Activated T-cell treated with anti-CD3 and anti-CD28 coated beads, Interleukin-2, amount 50 U/mL, for 48 hours (primary cell): ENCODE measurements around the gene PPFIBP1.
"Not testable (repeated sequence)": the region's sequence is repeated elsewhere in the genome, so short reads cannot be mapped to it uniquely, and the experiment has no call there.

Experiments used
- DNase-seq, 2 experiments: peaks; one replicate each; pipeline ENCODE4 v3.0.0-alpha.2; 2020

PPFIBP1 gene

DNA sequence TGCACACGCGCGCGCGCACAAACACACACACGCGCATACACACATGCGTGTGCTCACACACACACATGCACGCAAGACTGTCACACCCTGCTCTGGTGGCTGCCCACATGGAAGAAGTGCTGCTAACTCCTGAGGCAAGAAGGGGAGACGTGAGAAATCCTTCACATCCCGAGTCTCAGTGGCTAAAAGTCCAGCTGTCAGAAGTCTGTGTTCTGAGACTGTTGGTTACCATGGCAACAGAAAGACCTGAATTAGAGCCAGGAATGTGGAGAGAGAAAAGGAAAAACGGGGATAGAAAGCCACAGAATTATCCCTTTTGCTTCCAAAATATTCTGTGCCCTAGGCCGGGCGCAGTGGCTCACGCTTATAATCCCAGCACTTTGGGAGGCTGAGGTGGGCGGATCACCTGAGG lies 71.2 kb downstream of the PPFIBP1 start:
- DNase-seq = no peak

DNA sequence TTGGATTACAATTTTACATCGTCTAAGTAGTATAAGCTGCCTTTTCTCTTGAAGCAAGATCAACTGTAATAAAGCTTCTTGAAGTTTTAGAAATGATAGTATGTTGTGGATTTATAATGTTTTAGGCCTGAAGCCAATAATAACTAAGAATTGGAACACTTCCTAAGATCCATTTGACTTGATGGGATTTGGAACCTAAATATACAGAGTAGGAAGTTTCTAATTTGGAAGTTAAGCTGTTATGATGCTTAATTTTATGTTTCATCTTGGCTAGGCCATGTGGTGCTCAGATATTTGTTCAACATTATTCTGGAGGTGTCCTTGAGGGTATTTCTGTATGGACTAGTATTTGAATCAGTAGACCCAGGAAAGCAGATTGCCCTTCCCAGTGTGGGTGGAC lies 74.9 kb downstream of the PPFIBP1 start:
- not testable (repeated sequence) for DNase-seq

DNA sequence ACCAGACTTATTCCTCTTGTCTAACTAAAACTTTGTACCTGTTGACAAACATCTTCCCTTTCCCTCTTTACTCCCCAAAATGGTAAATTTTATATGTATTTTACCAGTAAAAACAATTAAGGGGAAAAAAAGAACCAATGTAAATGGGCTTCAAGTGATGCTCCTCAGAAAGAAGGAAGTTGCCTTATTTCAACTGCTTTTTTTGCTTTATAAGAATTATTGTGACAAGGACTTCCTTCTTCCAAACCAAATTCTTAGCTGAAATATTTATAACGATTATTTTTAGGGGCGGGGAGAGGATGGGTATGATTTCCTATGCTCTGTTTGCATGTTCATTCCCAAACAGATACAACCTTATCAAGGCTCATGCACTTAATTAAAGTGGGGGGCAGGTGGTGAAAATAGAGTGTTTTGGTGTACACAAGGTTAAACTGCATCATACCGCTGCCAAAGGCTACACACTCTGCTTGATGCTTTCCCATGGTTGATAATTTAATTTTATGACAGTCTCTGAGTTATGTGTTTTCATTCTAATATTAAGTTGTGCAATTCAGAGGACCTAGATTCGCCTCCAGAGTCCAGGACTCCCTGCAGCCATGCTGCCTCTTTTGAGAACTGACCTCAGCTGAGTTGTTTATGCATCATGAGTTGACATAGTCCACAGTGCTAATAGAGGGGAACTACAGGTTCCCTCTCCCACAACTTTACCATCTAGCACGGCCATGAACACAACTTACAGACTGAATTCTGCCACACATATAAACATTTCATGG lies 77.2 kb downstream of the PPFIBP1 start:
- not testable (repeated sequence) for DNase-seq

DNA sequence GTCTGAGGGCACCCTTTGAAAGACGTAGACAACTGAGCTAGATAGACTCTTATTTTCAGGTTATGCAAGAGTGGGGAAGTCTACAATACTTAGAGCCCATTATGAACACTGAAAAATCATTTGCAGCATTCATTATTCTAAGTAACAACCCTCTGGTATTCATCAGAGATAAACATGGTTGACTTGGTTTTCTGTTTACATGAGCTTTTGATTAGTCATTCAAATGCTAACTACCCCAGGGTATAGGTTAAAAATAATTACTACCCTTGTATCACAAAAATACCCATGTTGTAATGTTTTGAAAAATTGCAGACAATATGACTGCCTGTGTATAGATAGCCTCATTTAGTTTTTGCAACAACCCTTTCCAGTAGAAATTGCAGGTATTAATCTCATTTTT lies 78.5 kb downstream of the PPFIBP1 start:
- no peak for DNase-seq

DNA sequence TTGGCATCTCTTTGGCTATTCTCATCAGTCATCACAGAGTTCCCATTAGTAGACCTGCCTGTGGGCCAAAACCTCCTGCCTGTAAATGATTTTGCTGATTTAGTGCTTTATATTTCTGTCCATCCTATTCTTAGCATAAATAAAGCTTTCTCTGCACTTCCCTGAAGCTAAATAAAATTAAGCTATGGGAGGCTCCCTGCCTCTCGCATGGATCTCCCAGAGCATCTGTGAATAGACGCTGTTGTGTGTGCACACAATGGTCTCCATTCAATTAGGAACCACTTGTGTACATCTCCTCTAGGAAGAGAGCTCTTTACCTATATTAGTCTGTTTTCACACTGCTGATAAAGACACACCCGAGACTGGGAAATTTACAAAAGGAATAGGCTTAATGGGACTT lies 80.4 kb downstream of the PPFIBP1 start:
- no peak for DNase-seq

DNA sequence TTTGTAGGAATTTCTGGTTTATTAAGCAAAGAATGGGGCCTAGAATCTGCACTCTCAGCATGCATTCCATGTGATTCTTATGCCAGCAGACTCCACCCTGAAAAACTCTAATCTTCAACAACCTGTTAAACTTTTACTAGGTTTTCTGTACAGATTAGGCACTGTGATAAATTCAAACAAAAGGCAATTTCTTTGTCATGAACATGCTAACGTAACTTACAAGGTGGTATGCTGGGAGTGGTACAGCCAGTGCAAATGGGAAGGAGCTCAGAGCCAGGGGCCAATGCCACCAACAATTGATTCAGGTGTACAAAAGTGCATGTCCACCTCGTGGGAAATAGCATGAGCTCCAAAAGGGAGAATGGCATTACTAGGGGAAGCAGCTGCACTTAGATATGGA lies 83.0 kb downstream of the PPFIBP1 start:
- no peak for DNase-seq

DNA sequence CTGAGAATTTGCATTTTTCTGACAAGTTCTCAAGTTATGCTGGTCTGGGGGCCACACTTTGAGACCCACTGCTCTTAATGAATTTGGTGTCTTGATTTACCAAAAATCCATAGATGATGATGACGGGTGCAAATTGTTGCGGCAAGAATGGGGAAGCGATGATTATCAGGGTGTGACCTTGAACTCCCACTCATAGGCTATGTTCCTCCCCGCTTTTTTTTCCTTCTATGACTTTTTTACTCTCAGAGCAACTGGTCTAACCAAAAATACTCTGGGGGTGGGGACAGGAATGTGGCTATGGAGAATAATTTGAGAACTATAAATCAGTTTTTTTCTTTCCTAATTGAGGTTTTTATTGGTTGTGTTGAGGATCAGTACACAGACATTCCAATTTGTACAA lies 83.6 kb downstream of the PPFIBP1 start:
- no peak for DNase-seq

DNA sequence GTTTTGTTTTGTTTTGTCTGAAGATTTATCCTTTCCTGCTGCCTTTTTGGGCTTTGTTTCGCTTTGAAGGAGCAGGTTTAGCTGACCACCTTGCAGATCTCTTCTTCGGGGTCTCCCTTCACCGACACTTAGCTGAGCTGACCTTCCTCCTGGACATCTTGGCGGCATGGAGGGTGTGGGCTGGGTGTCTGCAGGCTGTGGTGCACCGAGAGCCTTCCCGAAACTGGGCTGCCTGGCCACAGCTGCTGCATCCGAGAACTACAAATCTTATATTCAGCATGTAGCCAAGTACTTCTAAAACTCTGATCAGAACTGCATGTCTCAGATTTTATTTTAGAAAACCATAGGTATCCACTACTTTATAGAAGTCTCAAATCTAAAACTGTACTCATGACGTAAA lies 84.9 kb downstream of the PPFIBP1 start:
- DNase-seq = no peak

DNA sequence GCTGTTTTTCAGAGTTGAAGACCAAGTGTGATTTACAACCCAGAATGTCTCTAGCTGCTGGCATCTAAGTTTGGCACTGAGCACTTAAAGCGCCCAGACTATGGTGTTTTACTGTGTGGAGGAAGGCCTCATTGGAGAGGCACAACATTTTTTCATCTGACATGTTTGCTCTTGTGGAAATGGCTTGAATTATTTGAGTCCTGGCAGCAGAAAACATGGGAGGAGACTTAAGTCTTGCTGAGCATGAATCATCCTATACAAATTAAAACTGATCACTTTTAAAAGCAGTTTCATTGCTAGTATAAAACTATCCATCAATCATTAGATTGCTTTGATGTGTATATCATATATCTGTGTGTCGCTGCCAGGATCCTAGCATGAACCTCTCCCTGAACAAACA lies 86.4 kb downstream of the PPFIBP1 start:
- DNase-seq = no peak

DNA sequence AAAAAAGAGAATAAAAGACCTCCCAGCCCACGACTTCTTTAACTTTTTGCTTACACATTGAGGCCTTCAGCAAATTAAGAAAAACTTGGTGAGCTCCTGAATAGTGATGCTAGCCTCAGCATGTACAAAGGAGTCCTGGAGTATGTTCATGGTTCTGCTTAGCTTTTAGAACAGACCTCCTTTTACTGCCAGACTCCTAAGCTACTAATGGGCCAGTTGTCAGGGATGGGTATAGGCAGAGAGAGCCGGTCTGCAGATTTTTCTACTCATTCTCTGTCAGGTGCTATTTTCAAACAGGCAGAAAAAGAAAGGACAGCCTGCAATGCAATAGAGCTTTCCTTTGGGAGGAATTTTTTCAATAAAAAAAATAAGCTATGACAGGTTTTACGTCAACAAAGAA lies 90.4 kb downstream of the PPFIBP1 start:
- DNase-seq = no peak

DNA sequence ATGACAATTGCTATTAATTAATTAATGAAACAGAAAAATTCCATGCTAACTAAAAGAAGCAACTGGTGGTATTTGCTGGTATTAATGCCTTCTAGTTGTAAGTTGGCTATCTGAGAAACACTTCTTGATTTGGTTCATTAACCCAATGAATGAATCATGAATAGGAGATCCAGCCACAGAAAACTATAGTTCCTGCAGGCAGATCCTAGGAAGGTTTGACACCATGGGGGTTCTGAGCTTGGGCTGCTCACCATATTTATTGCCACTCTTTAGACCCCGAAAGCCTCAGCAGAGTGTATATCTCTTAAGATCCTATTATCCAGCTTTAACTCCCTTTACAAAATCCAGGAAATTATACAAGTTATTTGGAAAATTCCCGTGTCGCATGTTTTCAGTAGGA lies 90.9 kb downstream of the PPFIBP1 start:
- no peak for DNase-seq

DNA sequence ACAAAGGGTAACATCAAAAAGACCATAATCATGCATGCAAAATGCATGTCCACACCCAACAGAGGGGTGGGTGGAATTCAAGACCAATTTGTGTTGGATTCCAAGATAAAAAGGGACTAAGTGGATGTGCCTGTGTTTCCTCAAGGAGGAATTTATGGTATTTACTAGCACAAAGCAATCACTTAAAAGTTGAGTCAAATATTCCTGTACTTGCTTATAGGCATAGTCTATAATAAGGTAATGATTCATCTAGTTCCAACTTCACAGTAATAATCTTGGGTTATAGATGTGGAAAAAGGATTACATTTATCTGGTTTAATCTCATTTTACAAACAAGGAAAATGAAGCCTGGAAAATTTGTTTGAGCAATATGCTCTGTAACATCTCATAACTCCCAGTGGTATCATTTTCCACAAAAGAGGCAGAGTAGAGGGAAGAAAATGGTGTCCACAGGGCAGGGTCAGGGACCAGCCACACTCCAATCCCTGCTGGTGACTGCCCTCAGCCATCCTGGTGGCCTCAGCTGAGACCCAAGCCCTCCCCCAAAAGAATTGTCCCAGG lies 91.4 kb downstream of the PPFIBP1 start:
- no peak for DNase-seq

DNA sequence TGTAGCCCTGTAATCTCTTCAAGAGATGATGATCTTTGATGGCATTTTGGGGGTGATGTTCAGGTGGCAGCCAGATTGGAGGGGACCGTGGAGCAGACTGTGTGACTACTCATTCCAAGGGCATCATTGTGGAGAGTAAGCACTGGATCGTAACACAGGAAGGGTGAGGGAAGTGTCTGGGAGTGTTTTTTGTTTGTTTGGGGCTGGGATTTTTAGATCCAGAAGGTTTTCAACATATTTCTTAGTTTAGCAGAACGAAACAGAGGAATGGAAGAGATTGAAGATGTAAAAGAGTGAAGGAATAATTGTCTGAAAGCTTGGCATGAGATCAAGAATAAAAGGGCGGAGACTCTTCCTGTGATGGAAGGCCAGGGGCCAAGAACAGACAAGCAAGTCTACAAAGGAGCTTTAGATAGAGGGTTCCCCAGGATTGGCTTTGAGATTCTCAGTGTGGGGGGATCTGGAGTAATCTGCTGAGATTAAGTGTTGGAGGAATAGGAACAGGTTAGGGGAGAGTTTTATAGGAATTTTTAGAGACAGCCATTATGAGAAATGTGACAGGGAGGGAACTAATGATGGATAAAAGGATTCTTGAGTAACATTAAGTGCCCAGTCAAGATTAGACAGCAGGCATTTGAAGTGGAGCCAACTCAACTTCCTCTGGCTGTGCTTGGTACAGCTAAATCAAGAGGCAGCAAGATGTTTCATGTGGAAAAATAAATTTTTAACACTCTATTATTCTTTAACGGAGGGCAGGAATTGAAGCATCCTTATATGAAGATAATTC lies 92.5 kb downstream of the PPFIBP1 start:
- DNase-seq = no peak

DNA sequence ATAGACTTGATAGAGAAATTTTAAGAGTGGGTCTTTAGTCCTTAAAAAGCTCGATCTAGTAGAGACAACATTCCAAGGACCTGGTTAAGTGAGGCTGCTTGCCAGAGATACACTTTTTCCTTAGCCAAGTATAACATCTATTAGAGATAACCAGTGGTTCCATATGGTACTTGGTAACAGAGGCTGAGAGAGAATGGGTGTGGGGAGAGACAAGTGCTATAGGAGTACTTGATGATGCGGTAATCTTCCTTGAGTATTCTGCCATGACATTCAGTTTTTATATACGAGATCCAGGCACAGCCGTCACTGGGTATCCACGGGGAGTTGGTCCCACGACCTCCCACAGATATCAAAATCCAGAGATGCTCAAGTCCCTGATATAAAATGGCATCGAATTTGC lies 94.8 kb downstream of the PPFIBP1 start:
- no peak for DNase-seq

DNA sequence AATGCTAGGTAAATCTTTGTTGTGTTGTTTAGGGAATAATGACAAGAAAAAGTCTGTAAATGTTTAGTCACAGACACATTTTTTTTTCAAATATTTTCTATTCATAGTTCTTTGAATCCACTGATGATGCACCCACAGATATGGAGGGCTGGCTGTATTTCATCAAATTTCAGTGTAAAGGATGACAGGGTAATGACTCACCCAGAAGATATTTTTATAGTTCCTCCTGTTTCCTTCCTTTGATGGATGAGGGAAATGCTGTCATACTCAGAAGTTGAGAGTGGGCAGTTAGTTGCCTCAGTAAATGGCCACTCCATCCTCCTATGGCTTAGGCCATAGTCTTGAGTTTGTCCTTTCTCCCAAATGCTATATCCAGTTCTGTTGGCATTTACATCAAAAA lies 95.3 kb downstream of the PPFIBP1 start:
- DNase-seq = no peak

DNA sequence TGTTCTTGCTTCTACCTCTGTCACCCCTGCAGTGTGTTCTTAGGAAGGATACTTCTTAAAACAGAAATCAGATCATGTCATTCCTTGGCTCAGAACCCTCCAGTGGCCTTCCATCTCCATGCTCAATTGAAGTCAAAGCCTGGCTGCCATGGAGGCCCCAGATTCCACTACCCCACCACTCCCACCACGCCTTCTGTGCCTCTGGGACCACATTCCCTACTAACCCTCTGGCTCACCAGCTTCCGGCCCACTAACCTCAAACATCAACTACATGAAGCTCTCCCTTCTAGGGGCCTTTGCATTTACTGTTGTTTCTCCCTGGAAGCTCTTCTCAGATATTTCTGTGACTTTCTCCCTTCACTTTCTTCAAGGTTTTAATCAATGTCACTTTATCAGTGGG lies 96.1 kb downstream of the PPFIBP1 start:
- DNase-seq = no peak

DNA sequence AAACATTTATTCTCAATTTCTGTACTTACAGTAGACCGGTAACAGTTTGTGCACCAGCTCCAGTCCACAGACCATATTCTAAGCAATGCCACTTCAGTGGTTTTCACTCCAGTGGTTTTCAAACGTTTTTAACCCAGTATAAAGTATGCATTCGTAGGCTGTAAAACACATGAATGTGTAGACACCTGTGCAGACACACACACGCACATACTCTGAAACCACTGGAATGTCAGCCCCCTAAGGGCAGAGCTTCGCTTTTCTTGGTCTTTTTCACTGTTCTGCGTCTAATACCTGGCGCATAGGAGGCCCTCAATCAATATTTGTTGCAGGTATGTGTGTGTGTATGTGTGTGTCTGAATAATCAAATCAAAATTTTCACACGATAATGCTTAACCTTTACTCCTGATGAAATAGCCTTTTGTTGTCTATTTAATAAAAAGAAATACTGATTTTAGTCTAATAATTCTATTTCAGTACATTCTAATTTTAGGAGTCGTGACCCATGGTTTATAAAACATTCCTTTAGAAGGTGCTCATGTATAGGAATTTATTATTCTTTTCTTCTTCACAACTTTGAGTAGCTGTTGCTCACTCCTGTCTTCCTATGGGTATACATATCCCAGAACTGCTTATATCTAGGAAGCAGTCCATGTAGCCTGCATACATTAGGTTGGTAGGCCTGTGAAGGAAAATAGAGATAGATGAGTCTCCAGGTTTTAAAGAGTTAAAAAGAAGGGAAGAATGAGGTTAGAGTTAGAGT lies 98.6 kb downstream of the PPFIBP1 start:
- no peak for DNase-seq

DNA sequence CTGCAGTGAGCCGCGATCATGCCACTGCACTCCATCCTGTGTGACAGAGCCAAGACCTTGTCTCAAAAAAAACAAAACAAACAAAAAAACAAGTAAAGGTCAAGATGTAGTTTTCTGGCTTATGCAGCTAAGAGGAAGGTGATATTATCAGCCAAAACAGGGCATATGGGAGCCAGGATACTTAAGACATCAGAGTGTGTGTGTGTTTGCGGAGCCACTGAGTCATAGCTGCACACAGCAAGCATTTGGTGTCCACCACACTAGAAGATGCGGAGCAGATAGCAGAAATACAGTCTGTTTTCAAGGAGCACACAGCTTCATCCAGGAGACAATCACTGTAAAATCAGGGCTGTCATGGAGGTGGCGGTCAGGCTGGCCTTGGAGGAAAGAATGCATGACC lies 99.6 kb downstream of the PPFIBP1 start:
- no peak for DNase-seq

DNA sequence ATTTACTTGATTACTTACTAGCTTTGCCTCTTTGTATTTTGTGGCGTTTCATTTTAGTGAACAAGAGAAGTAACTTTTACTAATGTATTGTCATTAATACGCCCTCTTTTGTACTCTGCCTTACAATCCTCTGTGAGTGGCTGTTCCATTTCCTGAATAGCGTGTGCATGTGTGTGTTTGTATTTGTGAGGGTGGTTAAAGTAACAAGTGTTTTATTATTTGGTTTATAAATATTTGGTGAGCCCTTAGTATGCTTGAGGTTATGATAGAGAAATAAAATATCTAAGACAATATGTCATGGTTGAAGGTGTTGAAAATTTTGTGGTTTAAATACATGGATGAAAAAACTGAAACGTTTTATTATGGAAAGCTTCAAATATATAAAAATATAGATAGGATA lies 100.6 kb downstream of the PPFIBP1 start:
- no peak for DNase-seq

DNA sequence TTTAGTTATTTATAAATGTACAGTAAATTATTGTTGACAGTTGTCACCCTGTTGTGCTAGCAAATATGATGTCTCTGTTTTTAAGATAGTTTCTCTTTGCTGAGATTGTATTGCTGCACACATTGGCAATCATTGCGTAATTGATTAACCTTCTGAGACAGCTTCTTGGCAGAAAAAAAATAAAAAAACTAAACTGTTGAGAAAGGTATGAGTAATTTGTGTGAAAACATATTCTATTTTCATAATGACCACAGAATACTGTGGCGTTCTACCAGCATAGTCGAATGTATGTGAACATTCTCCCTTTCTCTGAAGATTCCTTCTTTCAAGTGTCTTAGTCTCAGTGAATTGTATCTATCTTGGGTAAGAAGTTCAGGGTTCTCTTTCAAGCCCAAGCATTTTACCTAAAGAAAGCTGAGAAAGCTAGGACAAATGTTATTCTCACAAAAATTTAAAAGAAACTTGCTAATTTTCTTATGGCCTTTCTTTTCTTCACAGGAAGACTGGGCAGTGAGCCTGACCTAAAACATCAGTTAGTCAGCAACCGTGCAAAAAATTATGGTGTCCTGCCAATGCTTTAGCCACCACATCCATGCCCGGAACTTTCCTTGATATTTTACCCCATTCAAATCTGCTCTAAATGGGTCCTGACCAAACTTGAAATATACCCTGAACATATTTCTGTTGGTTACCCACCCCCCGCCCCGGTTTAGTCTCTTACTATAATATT lies 103.3 kb downstream of the PPFIBP1 start:
- DNase-seq = no peak

DNA sequence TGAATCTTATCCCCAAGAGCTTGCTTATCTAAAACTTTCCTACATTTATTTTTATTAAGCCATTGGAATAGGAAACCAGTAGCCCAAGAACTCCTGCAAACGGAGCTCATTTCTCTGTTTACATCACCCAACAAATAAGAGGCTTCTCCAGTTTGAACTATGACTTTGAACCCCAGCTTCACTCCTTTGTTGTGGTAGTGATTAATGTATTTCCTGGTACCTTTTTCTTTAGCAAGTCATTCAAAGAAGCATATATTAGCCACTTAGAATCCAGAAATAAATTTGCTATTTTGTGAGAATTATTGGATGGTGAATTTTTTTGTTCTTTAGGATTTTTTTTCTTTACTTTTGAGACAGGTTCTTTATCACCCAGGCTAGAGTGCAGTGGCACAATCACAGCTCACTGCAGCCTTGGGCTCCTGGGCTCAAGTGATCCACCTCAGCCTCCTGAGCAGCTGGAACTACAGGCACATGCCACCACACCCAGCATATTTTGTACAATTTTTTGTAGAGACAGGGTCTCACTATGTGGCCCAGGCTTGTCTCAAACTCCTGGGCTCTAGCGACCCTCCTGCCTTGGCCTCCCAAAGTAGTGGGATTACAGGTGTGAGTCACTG lies 104.0 kb downstream of the PPFIBP1 start:
- not testable (repeated sequence) for DNase-seq

DNA sequence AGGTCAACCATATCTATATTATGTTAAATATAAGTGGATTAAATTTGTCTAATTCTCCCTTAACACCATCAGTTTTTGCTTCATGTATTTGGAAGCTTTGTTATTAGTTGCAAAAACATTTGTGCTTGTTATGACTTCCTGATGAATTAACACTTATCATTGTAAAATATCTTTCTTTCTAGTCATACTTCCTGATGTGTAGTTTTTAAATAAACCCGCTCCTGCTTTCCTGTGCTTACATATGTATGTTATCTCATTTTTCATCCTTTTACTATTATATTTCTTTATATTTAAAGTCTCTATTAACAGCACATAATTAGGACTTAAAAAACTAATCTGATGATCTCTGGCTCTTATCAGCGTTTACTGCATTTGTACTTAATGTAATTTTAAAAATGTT lies 106.2 kb downstream of the PPFIBP1 start:
- not testable (repeated sequence) for DNase-seq
